AG09309 (cell line): ENCODE data around the gene PMEPA1.

Experiments
- DNase-seq: peaks from one replicate; pipeline ENCODE4 v3.0.0-alpha.2; 2010; ENCODE audit warnings: low read depth
- H3K4me3 ChIP-seq: 2 replicates; pipeline ENCODE4 v1.5.1; 2011; ENCODE audit warnings: mild to moderate bottlenecking, low read depth, low read length, moderate library complexity; ENCODE audit not compliant: control insufficient read depth
- CTCF ChIP-seq: IDR thresholded peaks from 2 replicates; pipeline ENCODE4 v1.5.1; 2011; ENCODE audit warnings: mild to moderate bottlenecking, low read depth, low read length, inconsistent platforms; ENCODE audit not compliant: insufficient read depth, control insufficient read depth; ENCODE audit errors: missing control alignments

PMEPA1 gene

GRCh38 chr20:57612916-57613315 is 96.9 kb downstream of the PMEPA1 start:
- no peak for TF ChIP-seq CTCF
- no peak overlapping the region for H3K4me3 ChIP-seq
- DNase-seq = no peak

GRCh38 chr20:57612436-57612835 is 97.4 kb downstream of the PMEPA1 start:
- H3K4me3 ChIP-seq = no peak overlapping the region
- no peak for TF ChIP-seq CTCF
- DNase-seq = no peak

- no peak for TF ChIP-seq CTCF
- no peak overlapping the region for H3K4me3 ChIP-seq
- no peak for DNase-seq
Measured at GRCh38 chr20:57611586-57612311, 98.1 kb downstream of the PMEPA1 start.

GRCh38 chr20:57610261-57610952 is 99.4 kb downstream of the PMEPA1 start:
- TF ChIP-seq CTCF = no peak
- no peak for DNase-seq
- no peak overlapping the region for H3K4me3 ChIP-seq

GRCh38 chr20:57609842-57610167 is 100.0 kb downstream of the PMEPA1 start:
- H3K4me3 ChIP-seq = no peak overlapping the region
- no peak for DNase-seq
- TF ChIP-seq CTCF = no peak

- no peak for DNase-seq
- no peak for TF ChIP-seq CTCF
Measured at GRCh38 chr20:57609086-57609841, 100.6 kb downstream of the PMEPA1 start.

More at GRCh38 chr20:57609086-57609841, 100.6 kb downstream of the PMEPA1 start:
- H3K4me3 ChIP-seq = no peak overlapping the region
